Measurements from ENCODE around the gene MRS2. TPM values are rescaled to one million over a fixed set of nuclear protein-coding genes. Genes with fewer than 3 reads are reported as not detected.

MRS2 gene
- total RNA-seq, 1 donor from 2014 or later: 18.5 TPM

DNA sequence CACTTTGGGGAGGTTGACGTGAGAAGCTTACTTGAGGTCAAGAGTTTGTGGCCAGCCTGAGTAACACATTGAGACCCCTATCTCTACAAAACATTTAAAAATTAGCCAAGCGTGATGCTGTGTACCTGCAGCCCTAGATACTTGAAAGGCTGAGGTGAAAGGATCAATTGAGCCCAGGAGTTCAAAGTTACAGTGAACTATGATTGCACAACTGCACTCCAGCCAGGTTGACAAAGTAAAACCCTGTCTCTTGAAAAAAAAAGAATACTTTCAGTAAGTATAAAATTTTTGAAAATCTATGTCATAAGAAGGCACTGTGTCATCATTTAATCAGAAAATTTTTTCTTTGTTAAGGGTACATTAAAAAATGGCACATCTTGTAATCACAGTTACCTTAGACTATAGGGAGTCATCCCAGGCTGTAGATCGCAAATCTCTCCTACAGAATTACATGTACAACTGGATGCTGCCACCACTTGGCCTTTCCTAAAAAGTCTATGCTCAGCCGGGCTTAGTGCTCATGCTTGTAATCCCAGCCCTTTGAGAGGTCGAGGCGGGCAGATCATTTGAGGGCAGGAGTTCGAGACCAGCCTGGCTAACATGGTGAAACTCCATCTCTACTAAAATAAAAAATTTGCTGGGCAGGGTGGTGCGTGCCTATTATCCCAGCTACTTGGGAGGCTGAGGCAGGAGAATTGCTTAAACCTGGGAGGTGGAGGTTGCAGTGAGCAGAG lies 17.0 kb upstream of the MRS2 start:
- no peak for DNase-seq (ENCODE audit: extremely low spot score, unreplicated experiment)
- peaks cover 2% of the 10 kb centered on the region for H3K36me3 Mint-ChIP-seq (ENCODE audit: unreplicated experiment)
- H3K4me1 Mint-ChIP-seq (ENCODE audit: unreplicated experiment): no peaks in the 10 kb centered on the region
- no peaks in the 10 kb centered on the region for H3K9me3 Mint-ChIP-seq (ENCODE audit: unreplicated experiment)
- no peak overlapping the region for H3K27ac Mint-ChIP-seq (ENCODE audit: unreplicated experiment)
- H3K4me3 Mint-ChIP-seq (ENCODE audit: unreplicated experiment): no peak overlapping the region
- H3K27me3 Mint-ChIP-seq (ENCODE audit: unreplicated experiment): peaks cover 7% of the 10 kb centered on the region
- TF ChIP-seq, protein P1, sequence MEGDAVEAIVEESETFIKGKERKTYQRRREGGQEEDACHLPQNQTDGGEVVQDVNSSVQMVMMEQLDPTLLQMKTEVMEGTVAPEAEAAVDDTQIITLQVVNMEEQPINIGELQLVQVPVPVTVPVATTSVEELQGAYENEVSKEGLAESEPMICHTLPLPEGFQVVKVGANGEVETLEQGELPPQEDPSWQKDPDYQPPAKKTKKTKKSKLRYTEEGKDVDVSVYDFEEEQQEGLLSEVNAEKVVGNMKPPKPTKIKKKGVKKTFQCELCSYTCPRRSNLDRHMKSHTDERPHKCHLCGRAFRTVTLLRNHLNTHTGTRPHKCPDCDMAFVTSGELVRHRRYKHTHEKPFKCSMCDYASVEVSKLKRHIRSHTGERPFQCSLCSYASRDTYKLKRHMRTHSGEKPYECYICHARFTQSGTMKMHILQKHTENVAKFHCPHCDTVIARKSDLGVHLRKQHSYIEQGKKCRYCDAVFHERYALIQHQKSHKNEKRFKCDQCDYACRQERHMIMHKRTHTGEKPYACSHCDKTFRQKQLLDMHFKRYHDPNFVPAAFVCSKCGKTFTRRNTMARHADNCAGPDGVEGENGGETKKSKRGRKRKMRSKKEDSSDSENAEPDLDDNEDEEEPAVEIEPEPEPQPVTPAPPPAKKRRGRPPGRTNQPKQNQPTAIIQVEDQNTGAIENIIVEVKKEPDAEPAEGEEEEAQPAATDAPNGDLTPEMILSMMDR (IDR thresholded peaks at IDR 0.05): no peak

DNA sequence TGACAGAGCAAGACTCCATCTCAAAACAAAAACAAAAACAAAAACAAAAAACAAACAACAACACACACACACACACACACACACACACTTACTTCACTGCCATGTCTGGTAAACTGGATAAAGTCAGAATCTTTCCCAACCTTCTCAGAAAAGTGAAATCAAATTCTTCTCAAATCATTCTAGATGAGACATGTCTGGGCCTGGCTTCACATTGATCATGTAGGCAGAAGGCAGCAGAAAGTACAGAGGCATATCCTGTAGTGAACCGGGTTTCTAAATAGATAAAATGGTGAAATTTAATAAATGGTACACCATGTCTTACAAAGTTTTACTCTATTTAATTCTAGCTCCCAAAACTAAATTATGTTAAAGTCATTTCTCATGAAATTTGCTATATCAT lies 14.9 kb upstream of the MRS2 start:
- DNase-seq (ENCODE audit: extremely low spot score, unreplicated experiment): no peak
- no peaks in the 10 kb centered on the region for H3K9me3 Mint-ChIP-seq (ENCODE audit: unreplicated experiment)
- no peaks in the 10 kb centered on the region for H3K4me1 Mint-ChIP-seq (ENCODE audit: unreplicated experiment)
- H3K36me3 Mint-ChIP-seq (ENCODE audit: unreplicated experiment): peaks cover 2% of the 10 kb centered on the region
- H3K27ac Mint-ChIP-seq (ENCODE audit: unreplicated experiment): no peak overlapping the region
- H3K4me3 Mint-ChIP-seq (ENCODE audit: unreplicated experiment): no peak overlapping the region
- TF ChIP-seq, protein P1 (IDR thresholded peaks at IDR 0.05): no peak
- peaks cover 7% of the 10 kb centered on the region for H3K27me3 Mint-ChIP-seq (ENCODE audit: unreplicated experiment)

DNA sequence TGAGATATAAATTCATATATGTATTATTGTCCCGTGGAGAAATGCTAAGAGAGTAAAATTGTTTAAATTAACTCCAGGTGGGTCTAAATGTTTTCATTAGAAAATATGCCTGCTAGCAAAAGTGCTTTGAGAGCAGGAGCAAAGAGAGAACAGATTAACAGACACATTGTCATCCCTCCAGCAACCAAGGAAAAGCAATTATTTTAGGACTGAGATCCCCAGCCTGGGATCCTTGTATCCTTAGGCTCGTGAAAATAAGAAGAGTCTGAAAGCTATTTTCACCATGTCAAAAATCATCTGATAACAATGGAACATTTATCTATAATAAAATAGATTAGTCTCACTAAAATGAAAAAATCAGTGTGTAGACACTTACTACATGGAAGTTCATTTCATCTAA lies 11.5 kb upstream of the MRS2 start:
- Mint-ChIP-seq H3K27ac (ENCODE audit: unreplicated experiment) (no peak overlapping the region), H3K9me3 (ENCODE audit: unreplicated experiment) (no peaks in the 10 kb centered on the region), H3K27me3 (ENCODE audit: unreplicated experiment) (peaks cover 7% of the 10 kb centered on the region), H3K4me1 (ENCODE audit: unreplicated experiment) (no peaks in the 10 kb centered on the region), H3K36me3 (ENCODE audit: unreplicated experiment) (no peaks in the 10 kb centered on the region), H3K4me3 (ENCODE audit: unreplicated experiment) (no peak overlapping the region)
- DNase-seq (ENCODE audit: extremely low spot score, unreplicated experiment): no peak
- TF ChIP-seq, protein P1 (IDR thresholded peaks at IDR 0.05): no peak

DNA sequence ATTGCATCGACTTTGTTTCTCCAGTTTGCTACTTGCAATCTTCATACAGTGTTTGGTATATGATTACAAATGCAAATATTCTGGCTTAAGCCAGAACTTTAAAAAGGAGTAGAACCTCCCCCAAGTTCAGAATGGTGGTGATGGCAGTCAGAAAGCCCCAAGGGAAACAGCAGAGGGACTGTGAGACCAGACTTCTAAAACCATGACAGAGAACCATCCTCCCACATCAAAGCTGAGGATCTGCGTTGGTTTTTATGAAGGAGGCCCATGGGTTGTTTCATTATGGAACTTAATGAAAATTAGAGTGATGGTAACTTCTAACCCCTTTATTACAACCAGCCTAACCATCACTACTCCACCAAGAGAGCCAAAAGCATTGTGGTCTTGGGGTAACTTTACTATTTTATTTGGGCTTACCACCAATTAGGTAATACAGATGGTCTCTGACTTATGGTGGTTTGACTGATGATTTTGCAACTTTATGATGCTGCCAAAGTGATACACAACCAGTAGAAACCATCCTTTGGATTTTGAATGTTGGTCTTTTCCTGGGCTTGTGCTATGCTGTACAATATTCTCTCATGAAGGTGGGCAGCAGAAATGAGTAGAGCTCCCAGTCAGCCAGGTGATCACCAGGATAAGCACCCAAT lies 10.9 kb upstream of the MRS2 start:
- no peaks in the 10 kb centered on the region for H3K4me1 Mint-ChIP-seq (ENCODE audit: unreplicated experiment)
- DNase-seq (ENCODE audit: extremely low spot score, unreplicated experiment): no peak
- TF ChIP-seq, protein P1 (IDR thresholded peaks at IDR 0.05): no peak
- H3K36me3 Mint-ChIP-seq (ENCODE audit: unreplicated experiment): no peaks in the 10 kb centered on the region
- no peak overlapping the region for H3K4me3 Mint-ChIP-seq (ENCODE audit: unreplicated experiment)
- H3K27me3 Mint-ChIP-seq (ENCODE audit: unreplicated experiment): peaks cover 14% of the 10 kb centered on the region
- H3K27ac Mint-ChIP-seq (ENCODE audit: unreplicated experiment): no peak overlapping the region
- no peaks in the 10 kb centered on the region for H3K9me3 Mint-ChIP-seq (ENCODE audit: unreplicated experiment)

DNA sequence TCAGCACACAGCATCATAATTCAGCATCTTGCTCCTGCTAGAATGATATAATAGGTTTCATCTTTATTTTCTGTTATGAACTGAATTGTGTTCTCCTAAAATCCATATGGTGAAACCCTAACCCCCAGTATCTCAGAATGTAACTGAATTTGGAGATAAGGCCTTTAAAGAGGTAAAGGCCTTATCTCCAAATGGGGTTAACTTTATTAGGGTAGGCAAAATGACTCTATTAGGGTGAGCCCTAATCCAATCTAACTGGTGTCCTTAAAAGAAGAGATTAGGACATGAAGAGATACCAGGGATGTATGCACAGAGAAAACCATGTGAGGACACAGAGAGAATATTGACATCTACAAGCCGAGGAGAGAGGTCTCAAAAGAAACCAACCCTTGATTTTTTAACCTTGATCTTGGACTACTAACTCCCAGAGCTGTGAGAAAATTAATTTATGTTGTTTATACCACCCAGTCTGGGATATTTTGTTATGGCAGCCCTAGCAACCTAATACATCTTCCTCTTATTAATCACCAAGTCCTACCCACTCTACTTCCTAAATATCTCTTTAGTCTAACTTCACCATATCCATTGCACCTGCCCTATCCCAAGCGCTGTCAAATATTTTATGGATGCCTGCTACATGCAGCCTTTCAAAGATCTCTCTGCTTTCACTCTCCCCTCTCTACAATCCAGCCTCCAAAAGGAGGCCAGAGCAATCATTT lies 8.5 kb upstream of the MRS2 start:
- TF ChIP-seq, protein P1 (IDR thresholded peaks at IDR 0.05): no peak
- Mint-ChIP-seq H3K4me3 (ENCODE audit: unreplicated experiment) (no peak overlapping the region), H3K27ac (ENCODE audit: unreplicated experiment) (no peak overlapping the region), H3K9me3 (ENCODE audit: unreplicated experiment) (no peaks in the 10 kb centered on the region), H3K4me1 (ENCODE audit: unreplicated experiment) (no peaks in the 10 kb centered on the region), H3K36me3 (ENCODE audit: unreplicated experiment) (no peaks in the 10 kb centered on the region), H3K27me3 (ENCODE audit: unreplicated experiment) (peaks cover 22% of the 10 kb centered on the region)
- DNase-seq (ENCODE audit: extremely low spot score, unreplicated experiment): no peak
